Measurements from ENCODE around the gene RPS6KC1. TPM values are rescaled to one million over a fixed set of nuclear protein-coding genes. Genes with fewer than 3 reads are reported as not detected.

RPS6KC1 gene
- total RNA-seq, 1 experiment from 2014 or later = 20.5 TPM

- intact Hi-C loops (cut with micrococcal nuclease; ENCODE audit: unreplicated experiment) (no loop called here), in situ Hi-C loops (cut with HindIII; ENCODE audit: low pct_unique_long_range_greater_than_20kb, low sequenced_read_pairs) (no loop called here)
- Histone ChIP-seq H3K36me3 (ENCODE audit: control insufficient read depth, insufficient read depth, low read length) (no peaks in the 10 kb centered on the region), H3K4me3 (ENCODE audit: low read depth in 2 of 2, low read length in 2 of 2) (no peak overlapping the region), H3K9me3 (ENCODE audit: control insufficient read depth, insufficient read depth, low read depth, low read length) (no peaks in the 10 kb centered on the region), H3K4me1 (ENCODE audit: control insufficient read depth, insufficient read depth, low read length) (no peaks in the 10 kb centered on the region), H3K27ac (ENCODE audit: low read length) (no peak overlapping the region), H3K27me3 (ENCODE audit: control insufficient read depth, insufficient read depth, low read length) (no peaks in the 10 kb centered on the region)
- ATAC-seq (no peak), DNase-seq (ENCODE audit: low read depth, low spot score) (no peak)
- no TSS peak for BruUV-seq (replicated peaks)
- ChIA-PET CTCF (interaction anchor here (0.6 kb wide), 1 partner anchor 163 kb away, joined by 4 read pairs; no protein-coding TSS in a partner anchor), POLR2A (no interaction called here)
- TF ChIP-seq REST (IDR thresholded peaks at IDR 0.05; ENCODE audit: insufficient read depth in 1 of 2, low read depth in 2 of 2, low read length in 1 of 2) (no peak), TCF7L2 (IDR thresholded peaks at IDR 0.05; ENCODE audit: low read depth, low read length) (no peak), POLR2AphosphoS5 (IDR thresholded peaks at IDR 0.05; ENCODE audit: low read depth, low read length) (no peak), SIN3A (IDR thresholded peaks at IDR 0.05; ENCODE audit: borderline replicate concordance, insufficient read depth, low read depth, low read length) (no peak), CTCF (IDR thresholded peaks at IDR 0.05) (no peak)
Measured at GRCh38 chr1:213249395-213249794, 198.4 kb downstream of the RPS6KC1 start.

GRCh38 chr1:213250041-213250440 lies 199.0 kb downstream of the RPS6KC1 start:
- ATAC-seq = no peak
- Histone ChIP-seq H3K4me1 (ENCODE audit: control insufficient read depth, insufficient read depth, low read length) (no peaks in the 10 kb centered on the region), H3K27ac (ENCODE audit: low read length) (no peak overlapping the region), H3K4me3 (ENCODE audit: low read depth in 2 of 2, low read length in 2 of 2) (no peak overlapping the region), H3K36me3 (ENCODE audit: control insufficient read depth, insufficient read depth, low read length) (no peaks in the 10 kb centered on the region), H3K9me3 (ENCODE audit: control insufficient read depth, insufficient read depth, low read depth, low read length) (no peaks in the 10 kb centered on the region), H3K27me3 (ENCODE audit: control insufficient read depth, insufficient read depth, low read length) (no peaks in the 10 kb centered on the region)
- in situ Hi-C loops (cut with HindIII; ENCODE audit: low pct_unique_long_range_greater_than_20kb, low sequenced_read_pairs) (no loop called here), intact Hi-C loops (cut with micrococcal nuclease; ENCODE audit: unreplicated experiment) (no loop called here)
- no peak for DNase-seq (ENCODE audit: low read depth, low spot score)
- no TSS peak for BruUV-seq (replicated peaks)
- CTCF ChIA-PET = interaction anchor here (0.6 kb wide), 2 partner anchors 74 to 164 kb away, joined by 4 to 11 read pairs; no protein-coding TSS in a partner anchor
- no peak for TF ChIP-seq CTCF (IDR thresholded peaks at IDR 0.05)
- TF ChIP-seq REST (IDR thresholded peaks at IDR 0.05; ENCODE audit: insufficient read depth in 1 of 2, low read depth in 2 of 2, low read length in 1 of 2) = no peak
- TF ChIP-seq POLR2AphosphoS5 (IDR thresholded peaks at IDR 0.05; ENCODE audit: low read depth, low read length) = no peak
- TF ChIP-seq TCF7L2 (IDR thresholded peaks at IDR 0.05; ENCODE audit: low read depth, low read length) = no peak
- TF ChIP-seq SIN3A (IDR thresholded peaks at IDR 0.05; ENCODE audit: borderline replicate concordance, insufficient read depth, low read depth, low read length) = no peak
- POLR2A ChIA-PET = no interaction called here

Measured in Panc1 (cell line).